Measurements from ENCODE around the gene GPR55.
A peak's percentile ranks its signal among the peaks of the same experiment; 100 is the strongest.

GPR55 gene

DNA sequence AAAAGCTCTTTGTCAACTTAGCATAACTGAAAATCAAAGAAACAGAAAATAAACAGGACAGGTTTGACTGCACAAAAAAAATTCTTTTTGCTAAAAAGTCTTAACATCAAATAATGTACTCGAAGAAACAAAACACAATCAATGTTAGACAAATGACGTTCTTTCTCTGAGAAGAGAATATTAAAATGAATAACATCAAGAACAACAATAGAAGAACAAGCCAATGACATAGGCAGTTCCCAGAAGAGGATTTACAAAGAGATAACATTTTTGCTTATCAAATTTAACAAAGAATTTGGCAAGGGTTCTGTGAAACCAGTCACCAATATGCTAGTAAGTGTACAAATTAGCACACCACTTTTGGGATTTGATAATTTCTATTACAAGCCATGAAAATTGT, 5.8 kb downstream of the GPR55 start:
- DNase-seq (ENCODE audit: low spot score), result no peak

DNA sequence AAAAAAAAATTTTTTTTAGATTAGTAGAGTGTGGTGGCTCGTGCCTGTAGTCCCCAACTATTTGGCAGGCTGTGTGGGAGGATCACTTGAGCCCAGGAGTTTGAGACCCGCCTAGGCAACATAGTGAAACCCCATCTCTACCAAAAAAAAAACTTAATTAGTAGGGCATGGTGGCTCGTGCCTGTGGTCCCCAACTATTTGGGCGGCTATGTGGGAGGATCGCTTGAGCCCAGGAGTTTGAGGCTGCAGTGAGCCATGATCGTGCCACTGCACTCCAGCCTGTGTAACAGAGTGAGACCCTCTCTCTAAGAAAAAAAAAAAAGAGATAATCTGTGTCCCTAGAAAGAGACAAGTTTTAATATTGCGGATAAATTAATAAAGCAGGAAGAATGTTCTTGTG, 8.8 kb downstream of the GPR55 start:
- DNase-seq (ENCODE audit: low spot score), result no peak

DNA sequence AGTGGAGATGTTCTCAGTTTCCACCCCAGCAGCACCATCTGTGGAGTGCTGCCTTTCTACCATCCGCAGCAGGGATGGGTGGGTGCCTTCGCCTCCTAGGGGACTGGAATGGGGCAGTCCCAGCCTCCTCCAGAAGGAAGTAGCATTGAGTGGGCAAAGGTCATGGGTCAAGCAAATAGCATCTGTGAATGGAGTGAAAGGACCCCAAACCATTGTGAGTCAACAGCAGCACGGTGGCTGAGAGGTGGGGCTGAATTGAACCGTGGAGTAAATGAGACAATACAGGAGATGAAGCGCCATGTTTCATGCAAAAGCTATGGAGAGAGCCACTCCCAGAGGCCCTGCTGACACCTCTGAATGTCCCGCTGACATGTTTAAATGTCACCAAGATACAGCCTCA, 9.7 kb downstream of the GPR55 start:
- DNase-seq (ENCODE audit: low spot score), result no peak

DNA sequence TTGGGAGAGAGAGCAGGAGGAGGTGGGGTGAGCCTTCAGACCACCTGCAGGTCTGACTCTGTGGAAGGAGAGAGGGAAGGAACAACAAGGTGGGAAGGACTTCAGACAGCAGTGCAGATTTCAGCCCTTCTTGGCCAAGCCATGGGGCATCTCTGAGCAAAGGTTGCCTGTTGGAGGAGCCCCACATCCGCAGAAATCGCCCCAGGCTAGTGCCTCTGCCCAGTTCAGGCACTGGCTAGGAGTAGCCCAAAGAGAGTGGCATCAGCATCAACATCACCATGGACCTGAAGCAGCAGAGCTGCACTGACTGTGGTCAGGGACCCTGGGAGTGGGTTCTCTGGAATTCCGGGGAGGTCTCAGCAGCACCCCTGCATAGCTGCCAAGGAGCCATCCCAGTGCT, 10.2 kb downstream of the GPR55 start:
- DNase-seq (ENCODE audit: low spot score), result no peak

DNA sequence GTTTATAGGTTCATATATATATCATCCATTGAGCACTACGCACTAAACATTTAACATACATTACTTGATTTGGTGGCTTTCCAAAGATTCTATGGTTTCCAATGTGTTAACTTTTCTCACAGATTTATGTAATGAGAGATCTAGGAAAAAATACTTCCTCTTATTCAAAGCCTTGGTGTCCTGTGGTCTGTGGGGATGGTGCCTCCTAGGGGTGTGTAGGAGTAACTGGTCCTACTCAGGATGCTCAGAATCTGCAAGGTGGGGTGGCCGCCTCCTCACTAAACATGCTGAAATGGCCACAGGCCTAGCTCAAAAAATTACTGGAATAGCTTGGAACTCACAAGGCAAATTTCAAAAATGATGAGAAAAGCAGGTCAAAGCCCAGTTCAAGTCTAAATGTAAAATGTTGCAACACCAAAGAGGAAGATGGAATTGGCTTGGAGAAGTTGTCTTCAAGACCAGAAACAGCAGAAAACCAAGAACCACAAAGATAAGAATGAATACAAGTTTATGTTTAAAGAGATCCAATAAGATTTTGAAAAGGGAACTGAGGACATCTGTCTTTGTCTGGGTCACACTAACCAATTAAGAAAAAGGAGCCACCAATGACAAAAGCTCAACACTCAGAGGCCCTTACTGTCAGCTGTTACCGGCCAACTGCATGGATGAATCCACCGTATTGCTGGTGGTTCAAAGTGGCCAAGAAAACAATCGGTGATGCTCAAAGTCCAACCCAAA, 11.5 kb downstream of the GPR55 start:
- no peak for DNase-seq (ENCODE audit: low spot score)

DNA sequence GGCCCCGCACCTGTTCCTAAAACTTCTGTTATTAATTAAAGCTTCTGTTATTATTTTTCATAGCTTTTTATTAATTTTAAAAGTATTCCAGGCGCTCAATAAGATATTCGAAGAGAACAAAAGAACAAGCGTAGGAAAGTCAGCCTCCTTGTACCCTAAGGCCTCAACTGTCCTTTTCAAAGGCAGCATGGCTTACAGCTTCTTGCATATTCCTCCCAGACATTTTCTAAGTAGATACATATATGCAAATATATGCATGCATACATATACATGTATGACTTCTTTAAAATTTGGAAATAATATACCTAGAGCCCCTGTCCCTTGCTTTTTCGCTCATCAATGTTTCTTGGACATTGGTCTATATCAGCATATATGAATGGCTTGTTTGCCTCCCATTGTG, 12.3 kb downstream of the GPR55 start:
- DNase-seq (ENCODE audit: low spot score), result no peak

DNA sequence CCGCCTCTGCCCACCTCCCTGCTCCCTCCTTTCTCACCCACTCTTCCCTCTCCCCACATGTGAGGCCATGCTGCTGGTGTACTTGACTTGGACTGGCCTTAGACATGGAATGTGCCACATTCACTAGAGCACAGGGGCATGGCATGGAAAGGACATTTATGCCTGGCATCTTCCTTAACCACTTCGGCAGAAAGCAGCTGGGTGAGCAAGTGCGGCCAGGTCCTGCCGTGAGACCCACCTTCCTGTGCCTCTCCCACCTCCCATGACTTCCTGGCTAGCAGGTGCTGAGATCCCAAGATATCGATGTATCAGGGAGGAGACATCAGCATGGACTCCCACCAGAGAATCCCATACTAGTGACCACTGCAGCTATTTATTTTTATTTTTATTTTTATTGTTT, 13.0 kb downstream of the GPR55 start:
- DNase-seq (ENCODE audit: low spot score), result no peak

DNA sequence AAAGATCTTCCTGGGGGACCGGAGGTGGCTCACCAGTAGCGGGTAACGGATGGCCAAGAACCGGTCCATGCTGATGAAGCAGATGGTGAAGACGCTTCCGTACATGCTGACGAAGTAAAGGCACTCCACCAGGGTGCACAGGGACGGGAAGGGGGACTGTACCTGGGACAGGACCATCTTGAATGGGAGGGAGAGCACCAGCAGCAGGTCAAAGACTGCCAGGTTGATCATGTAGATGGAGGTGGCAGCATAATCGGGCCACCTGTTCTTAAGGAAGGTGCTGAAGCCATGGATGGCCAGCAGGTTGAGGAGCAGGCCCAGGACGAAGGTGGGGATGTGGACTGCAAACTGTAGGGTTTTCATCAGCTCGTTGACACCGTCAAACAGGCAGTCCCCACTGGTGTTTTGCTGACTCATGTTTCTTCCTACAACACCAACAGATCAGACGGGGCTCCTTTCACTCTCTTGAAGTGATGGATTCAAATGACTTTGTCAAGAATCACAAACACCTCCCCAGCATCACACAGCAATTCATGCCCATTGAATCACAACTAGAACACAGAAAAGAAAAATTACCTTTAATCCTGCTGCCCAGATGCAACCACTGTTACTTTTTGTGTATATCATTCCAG, 14.4 kb downstream of the GPR55 start:
- no peak for DNase-seq (ENCODE audit: low spot score)

DNA sequence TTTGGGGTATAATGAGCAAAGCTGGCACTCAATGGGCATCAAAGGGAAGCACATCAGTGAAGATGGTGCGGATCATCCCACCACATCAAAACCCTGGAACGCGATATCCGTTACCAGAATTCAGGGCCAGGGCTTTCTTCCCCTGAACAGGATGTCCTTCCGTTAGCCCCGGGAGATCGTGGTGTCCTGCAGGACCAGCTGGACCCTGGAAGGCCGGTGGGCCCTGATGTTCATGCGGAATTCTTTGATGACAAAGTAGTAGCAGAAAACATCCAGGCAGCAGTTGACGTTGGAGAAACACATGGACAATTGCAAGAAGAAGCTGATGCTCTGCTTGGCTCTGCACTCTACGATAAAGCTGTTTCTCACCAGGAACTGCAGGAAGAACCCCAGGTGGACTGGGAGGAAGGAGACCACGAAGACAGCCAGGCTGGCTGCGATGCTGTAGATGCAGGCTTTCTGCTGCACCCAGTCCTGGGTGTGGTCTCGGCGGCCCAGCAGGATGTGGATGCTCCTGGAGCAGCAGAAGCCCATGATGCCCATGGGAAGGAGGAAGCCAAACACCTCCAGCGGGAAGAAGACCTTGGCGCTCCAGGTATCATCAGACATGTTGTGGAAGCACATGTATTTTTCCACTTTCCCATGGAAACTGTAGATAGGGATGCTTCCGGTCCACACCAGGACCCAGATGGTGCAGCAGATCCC, 15.0 kb downstream of the GPR55 start:
- DNase-seq (ENCODE audit: low spot score), result no peak

DNA sequence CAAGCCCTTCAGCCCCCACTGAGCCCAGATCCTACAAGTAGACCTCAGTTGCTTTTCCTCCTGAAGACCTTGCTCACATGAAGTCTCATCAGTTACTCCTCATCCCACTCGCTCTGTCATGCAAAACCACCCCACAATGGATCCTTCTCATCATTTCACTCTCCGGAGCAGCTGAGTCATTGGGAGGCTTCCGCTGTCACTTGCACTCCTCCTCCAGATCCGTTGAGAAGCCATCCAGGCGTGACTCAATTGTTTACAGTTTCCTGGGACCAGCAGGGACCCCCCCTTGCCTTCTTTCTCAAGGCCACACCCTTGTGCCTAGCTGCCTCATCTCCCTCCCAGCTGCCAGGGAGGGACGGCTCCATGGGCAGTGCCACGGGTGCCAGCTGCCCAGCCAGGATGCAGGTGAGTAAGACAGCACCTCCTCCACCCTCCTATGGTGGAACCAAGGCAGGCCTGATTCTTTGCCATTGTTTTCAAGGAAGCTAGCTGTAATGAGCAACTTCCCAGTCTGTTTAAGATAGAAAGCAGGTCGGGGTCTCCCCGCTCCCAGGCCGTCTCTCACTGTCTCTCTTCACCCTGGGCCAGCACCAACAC, 16.3 kb downstream of the GPR55 start:
- DNase-seq (ENCODE audit: low spot score), result peak; percentile 69

DNA sequence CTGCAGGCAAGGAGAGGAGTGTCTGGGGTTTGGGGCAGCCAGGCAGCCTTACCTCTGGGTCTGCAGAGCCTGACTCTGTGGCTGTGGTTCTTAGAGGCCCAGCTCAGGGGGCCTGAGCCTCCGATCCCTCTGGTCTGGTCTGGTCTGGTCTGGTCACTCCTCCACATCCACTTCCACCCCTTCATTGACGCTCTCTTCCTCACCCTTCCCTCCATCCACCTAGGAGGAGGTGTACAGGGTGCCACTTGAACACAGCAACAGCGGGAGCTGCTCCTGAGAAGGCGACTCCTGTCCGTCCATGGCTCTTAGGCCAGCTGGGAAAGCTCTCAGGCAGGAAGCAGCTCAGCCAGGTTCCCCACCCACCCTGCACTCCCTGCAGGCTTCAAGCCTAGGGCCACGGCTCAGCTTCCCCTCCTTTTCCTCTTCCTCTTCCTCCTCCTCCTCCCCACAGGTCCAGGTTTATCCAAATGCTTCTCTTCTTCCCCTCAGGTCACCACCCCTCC, 16.9 kb downstream of the GPR55 start:
- no peak for DNase-seq (ENCODE audit: low spot score)

DNA sequence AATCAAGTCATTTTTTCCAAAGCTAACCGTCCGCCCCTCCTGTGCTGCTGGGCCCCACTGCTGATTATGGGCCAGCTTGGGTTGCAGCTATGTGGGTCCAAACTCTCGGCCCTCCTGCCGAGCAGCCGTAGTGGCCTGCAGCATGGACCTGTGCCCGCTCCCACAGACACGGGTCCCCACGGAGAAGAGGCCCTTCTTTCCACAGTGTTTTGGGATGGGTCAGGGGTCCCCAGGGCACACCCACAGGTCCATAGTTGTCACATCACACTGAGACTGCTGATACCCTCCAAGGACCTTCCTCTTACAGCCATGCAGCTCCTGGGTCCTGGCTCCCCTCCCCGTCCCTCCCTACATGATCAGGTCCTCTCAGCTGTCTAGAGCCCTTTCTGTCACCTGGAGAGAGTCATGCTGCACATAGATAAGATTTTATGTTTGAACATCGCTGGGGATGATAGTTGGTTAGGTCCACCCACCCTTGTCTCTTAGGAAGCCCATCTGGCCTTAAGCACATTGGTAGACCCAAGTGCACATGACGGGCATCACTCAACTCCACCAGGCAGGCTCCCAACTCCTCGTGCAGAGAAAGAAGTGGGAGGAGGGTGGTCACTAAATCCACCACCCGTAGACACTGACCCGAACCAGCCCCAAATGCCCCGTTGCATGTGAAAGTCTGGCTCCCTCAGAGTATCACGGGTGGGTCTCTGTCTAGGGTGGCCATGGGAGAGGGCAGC, 17.5 kb downstream of the GPR55 start:
- DNase-seq (ENCODE audit: low spot score), result no peak

DNA sequence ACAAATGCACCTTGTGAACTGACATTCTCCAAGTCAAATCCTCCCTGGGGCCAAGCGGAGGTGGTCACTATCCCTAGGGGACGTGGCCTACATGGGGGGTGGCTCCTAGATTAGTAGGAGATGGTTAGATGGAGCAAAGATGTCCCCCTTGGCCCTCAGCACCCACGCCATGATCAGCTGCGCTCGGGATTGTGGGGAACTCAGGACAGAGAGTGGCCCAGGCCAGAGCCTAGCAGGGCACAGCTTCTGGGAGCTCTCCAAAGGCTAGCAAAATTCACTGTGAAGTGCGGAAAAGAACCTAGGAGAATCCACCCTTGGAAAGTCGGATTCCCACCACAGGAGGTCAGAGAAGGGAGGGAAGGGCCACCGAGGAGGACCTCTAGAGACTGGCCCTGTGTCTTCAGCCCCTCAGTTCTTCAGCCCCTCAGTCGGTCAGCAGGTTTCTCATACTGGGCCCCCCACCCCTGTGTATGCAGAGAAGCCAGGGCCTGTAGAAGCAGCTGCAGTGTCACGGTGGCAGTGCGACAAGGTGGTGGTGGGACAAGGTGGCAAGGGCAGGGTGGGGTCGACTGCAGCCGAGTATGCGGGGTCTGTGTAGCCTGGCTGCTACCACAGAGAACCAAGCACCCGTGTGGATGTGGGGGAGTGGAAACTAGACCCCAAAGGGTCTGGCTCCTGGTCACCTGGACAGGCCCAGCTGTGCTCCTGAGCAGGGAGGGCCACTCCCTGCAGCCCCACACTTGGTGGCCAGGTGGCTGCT, 18.4 kb downstream of the GPR55 start:
- no peak for DNase-seq (ENCODE audit: low spot score)

DNA sequence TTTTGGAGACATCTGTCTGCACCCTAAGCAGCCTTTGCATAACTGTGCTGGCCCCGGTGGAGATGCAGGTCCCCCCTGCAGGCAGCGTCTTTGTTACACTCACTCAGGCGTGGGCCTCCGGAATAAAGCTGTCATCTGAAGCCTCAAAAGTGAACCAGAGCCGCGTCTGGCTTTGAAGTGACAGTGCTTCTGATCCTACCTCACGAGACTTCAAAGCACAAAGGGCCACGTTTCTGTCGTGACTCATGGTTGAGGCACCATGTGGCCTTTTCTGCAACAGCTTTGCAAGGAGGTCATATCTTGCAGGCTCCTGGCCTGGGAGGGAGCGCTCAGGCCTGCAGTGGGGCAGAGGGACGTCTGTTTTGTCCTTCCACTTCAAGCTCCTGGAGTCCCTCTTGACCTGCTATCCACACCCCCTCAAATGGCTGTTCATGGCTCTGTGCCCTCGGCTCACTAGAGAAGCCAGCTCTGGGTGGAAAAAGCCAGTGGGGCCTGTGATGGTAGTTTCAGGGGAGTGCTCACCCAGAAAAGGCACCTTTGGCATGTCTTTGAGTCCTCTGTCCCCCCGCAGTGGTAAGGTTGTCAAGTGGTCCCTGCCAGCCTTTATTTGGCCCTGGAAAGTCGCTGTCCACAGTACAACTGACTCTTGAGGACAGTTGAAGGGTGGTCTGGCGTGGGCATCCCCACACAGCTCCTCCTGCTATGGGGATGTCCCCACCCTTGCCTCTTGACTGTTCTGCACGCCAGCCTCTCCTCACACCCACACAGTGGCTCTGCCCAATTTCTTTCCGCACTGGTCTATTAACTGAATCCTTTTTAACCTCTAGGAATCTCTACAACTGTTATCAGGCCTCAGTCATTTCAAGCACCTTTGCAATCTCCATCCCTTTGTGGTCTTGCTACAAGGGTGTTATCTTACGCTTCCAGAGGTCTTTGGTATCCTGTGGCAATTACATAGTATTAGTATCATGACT, 19.3 kb downstream of the GPR55 start:
- no peak for DNase-seq (ENCODE audit: low spot score)

DNA sequence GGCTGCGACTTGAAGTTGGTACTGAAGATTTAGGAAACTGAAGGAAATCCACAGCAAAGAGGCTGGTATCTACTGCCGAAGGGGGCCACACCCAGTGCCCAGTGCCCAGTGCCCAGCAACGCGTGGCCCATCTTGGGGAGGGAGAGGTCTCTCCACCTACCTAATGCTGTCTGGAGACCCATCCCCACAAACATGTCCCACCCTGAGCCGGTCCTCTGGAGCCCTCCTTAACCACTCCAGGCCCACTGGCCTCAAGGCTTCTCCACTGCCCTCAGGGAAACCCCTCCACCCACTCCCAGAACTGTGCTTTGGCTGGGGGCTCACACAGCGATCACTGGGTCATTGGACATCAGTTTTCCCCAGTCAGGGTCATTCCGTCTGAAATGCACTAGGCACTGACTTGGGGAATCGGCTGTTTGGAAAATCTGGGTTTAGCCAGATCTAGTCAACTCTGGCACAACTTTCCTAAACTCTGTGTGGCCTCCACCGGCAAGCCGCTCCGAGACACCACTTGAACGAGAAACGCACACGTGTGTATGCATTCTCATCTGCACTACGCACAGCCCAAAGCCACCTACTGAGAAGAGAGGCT, 20.1 kb downstream of the GPR55 start:
- DNase-seq (ENCODE audit: low spot score), result no peak

DNA sequence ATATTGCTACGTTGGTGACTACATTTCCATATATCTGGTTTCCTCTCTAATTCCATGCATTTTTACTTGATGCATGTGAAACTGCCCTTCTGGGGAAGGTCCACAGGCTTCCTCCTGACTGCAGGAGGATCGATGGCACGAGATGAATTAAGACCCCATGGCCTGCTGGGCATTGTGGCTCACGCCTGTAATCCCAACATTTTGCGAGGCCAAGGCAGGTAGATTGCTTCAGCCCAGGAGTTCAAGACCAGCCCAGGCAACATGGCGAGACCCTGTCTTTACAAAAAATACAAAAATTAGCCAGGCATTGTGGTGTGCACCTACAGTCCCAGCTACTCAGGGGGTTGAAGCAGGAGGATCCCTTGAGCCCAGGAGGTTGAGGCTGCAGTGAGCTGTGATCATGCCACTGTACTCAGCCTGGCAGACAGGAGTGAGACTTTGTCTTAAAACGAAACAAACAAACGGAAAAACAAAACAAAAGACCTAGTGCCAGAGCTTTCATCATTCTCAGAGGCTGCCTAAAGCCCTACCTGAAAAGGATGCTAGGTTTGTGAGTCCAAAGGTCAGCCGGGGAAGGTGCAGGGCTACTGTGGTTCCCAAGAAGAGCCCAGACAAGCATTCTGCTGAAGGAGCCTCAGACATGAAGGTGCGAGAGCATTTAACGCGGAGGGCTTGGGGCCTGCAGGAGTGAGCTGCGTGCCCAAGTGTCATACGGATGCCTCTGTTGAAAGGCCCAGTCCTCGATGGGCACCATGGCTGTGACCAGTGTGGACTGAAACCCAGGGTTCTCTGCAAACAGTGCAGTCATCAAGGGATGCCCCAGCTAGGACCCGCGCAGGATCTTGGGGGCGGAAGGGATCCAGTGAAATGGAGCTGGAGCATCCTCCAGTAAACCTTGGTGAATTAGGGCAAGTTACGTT, 21.6 kb downstream of the GPR55 start:
- no peak for DNase-seq (ENCODE audit: low spot score)

DNA sequence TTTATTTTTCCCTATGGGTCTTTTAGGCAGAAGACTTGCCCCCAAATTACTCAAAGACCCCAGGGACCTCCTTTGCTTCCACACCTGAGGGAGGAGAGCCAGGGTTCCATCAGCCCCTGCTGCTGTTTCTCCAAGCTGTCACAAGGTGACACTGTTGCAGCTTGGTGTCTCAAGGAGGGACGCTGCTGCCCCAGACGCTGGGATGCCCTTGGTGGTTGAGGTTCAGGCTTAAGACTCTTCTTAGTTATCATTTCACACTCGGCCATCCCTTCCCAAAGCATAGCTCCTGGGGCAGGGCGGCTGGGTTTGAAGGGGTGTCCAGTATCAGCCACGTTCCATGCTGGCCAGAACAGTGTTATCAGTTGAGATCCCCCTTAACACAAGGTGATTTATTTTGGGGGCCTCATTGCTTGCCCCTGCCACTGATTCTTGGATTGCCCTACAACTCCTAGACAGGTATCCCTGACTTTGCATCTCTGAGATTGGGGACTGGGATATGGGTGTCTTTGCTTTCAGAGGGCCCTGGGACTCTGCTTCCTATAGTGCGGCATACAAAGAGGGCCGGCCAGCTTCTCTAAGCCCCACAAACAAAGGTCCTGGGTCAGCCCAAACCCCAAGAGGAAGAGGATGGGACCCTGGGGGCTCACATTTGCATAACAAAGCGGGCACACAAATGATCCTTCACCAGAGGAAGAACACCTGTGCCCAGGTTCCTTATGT, 22.7 kb downstream of the GPR55 start:
- no peak for DNase-seq (ENCODE audit: low spot score)

DNA sequence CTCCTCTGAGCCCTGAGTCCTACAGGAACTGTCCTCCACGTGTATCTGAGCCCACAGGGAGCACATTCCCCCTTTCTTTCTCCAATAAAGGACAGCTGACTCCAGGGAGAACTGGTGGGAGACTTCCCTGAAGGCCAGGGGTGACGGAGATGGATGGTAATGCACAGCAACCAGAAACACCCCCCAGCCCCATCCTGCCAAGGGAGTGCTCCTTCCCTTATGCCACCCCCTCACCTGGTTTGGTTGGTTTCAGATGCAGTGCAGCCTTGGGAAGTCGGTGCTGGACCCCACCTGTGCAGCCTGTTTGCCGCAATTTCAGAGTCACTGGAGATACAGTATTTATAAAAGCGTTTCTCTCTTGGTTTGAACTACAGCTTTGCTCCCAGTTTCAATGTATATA, 24.0 kb downstream of the GPR55 start:
- DNase-seq (ENCODE audit: low spot score), result no peak

All from putamen (tissue), 1 donor.